ENCODE measurements around the gene SPINDOC.

SPINDOC gene

GRCh38 chr11:63834535-63835157, 21.4 kb downstream of the SPINDOC start:
- FAIRE-seq: no peak

- FAIRE-seq: no peak
These were observed 21.9 kb downstream of the SPINDOC start for GRCh38 chr11:63835158-63835545.

GRCh38 chr11:63837027-63837688, 23.9 kb downstream of the SPINDOC start:
- FAIRE-seq: no peak

GRCh38 chr11:63837739-63838138, 24.5 kb downstream of the SPINDOC start:
- FAIRE-seq: no peak

- no peak for FAIRE-seq
These were observed 25.0 kb downstream of the SPINDOC start for GRCh38 chr11:63838150-63838677.

GRCh38 chr11:63838678-63839507, 25.6 kb downstream of the SPINDOC start, which contains the start of gene MARK2:
Gene MARK2 (plus strand): TSS chr11:63839110. CDS start chr11:63839507, 397 bp downstream.
- peak; percentile 90 for FAIRE-seq

- FAIRE-seq: no peak
These were observed 26.5 kb downstream of the SPINDOC start for GRCh38 chr11:63839508-63840355.

GRCh38 chr11:63840356-63841060, 27.3 kb downstream of the SPINDOC start:
- no peak for FAIRE-seq

GRCh38 chr11:63841554-63841953, 28.3 kb downstream of the SPINDOC start:
- FAIRE-seq: no peak

GRCh38 chr11:63843041-63843440, 29.8 kb downstream of the SPINDOC start:
- FAIRE-seq: no peak

GRCh38 chr11:63844836-63845235, 31.6 kb downstream of the SPINDOC start:
- FAIRE-seq: no peak

GRCh38 chr11:63845303-63845702, 32.0 kb downstream of the SPINDOC start:
- no peak for FAIRE-seq

GRCh38 chr11:63845911-63846310, 32.7 kb downstream of the SPINDOC start:
- no peak for FAIRE-seq

- FAIRE-seq: no peak
These were observed 33.6 kb downstream of the SPINDOC start for GRCh38 chr11:63846897-63847296.

GRCh38 chr11:63847363-63847762, 34.1 kb downstream of the SPINDOC start:
- FAIRE-seq: no peak

GRCh38 chr11:63849691-63850090, 36.4 kb downstream of the SPINDOC start:
- FAIRE-seq: no peak

- no peak for FAIRE-seq
These were observed 37.7 kb downstream of the SPINDOC start for GRCh38 chr11:63850920-63851319.

- no peak for FAIRE-seq
These were observed 38.1 kb downstream of the SPINDOC start for GRCh38 chr11:63851364-63851763.

GRCh38 chr11:63853476-63853875, 40.2 kb downstream of the SPINDOC start:
- FAIRE-seq: no peak

GRCh38 chr11:63854696-63855095, 41.4 kb downstream of the SPINDOC start:
- no peak for FAIRE-seq

- FAIRE-seq: no peak
These were observed 42.7 kb downstream of the SPINDOC start for GRCh38 chr11:63855975-63856374.

Data from TTC549 (cell line).